Measurements from ENCODE around the gene MSL3.

MSL3 gene

GRCh38 chrX:11759461-11760311 is 1.6 kb downstream of the MSL3 start:
- DNase-seq = peak; percentile 65

GRCh38 chrX:11760958-11761357 is 2.9 kb downstream of the MSL3 start:
- DNase-seq = no peak

GRCh38 chrX:11764602-11765067 is 6.6 kb downstream of the MSL3 start:
- DNase-seq = no peak

- DNase-seq = no peak
These were observed 7.4 kb downstream of the MSL3 start for GRCh38 chrX:11765449-11765848.

- DNase-seq = no peak
These were observed 8.4 kb downstream of the MSL3 start for GRCh38 chrX:11766487-11766886.

- DNase-seq = no peak
These were observed 10.0 kb downstream of the MSL3 start for GRCh38 chrX:11768039-11768438.

- DNase-seq = peak; percentile 63
These were observed 12.3 kb downstream of the MSL3 start for GRCh38 chrX:11770320-11770719.

GRCh38 chrX:11778230-11778629 is 20.2 kb downstream of the MSL3 start:
- no peak for DNase-seq

- DNase-seq = no peak
These were observed 23.1 kb downstream of the MSL3 start for GRCh38 chrX:11781133-11781532.

GRCh38 chrX:11781734-11782370 is 23.8 kb downstream of the MSL3 start:
- DNase-seq = no peak

- DNase-seq = no peak
These were observed 26.5 kb downstream of the MSL3 start for GRCh38 chrX:11784543-11784942.

GRCh38 chrX:11786862-11787261 is 28.8 kb downstream of the MSL3 start:
- DNase-seq = no peak

- DNase-seq = no peak
These were observed 29.5 kb downstream of the MSL3 start for GRCh38 chrX:11787564-11787963.

GRCh38 chrX:11789809-11790208 is 31.8 kb downstream of the MSL3 start:
- no peak for DNase-seq

GRCh38 chrX:11791090-11791489 is 33.1 kb downstream of the MSL3 start:
- DNase-seq = no peak

GRCh38 chrX:11791537-11791936 is 33.5 kb downstream of the MSL3 start:
- no peak for DNase-seq

- no peak for DNase-seq
These were observed 34.7 kb downstream of the MSL3 start for GRCh38 chrX:11792461-11793421.

GRCh38 chrX:11793734-11794133 is 35.7 kb downstream of the MSL3 start:
- DNase-seq = no peak

GRCh38 chrX:11813341-11813740 is 55.3 kb downstream of the MSL3 start:
- no peak for DNase-seq
